DND-41 (cell line): ENCODE data around the gene TBC1D20.

ENCODE experiments used
- ATAC-seq: fragments of 200-7000 bp; cut with Tn5 transposase; 3 replicates; pipeline ENCODE4 v1.9.1; 2021; ENCODE audit warnings: low read depth; ENCODE audit not compliant: insufficient read depth
- DNase-seq: peaks from one replicate; pipeline ENCODE4 v3.0.0-alpha.2; 2020
- H2AFZ ChIP-seq: 2 replicates; pipeline ENCODE4 v1.6.0; 2012; ENCODE audit warnings: low read depth, low read length
- H3K27ac ChIP-seq: 2 replicates; pipeline ENCODE4 v1.5.1; 2012; ENCODE audit warnings: low read length, inconsistent platforms
- H3K27me3 ChIP-seq: fragments of 200-600 bp; sonication (generic); 2 replicates; pipeline ENCODE4 v1.6.0; 2012; ENCODE audit warnings: low read length, mild to moderate bottlenecking, inconsistent platforms; ENCODE audit not compliant: insufficient read depth, poor library complexity
- H3K36me3 ChIP-seq: 2 replicates; pipeline ENCODE4 v1.5.1; 2012; ENCODE audit warnings: low read length, inconsistent platforms; ENCODE audit not compliant: insufficient read depth
- H3K4me1 ChIP-seq: 2 replicates; pipeline ENCODE4 v1.5.1; 2012; ENCODE audit warnings: mild to moderate bottlenecking, low read length; ENCODE audit not compliant: insufficient read depth
- H3K4me2 ChIP-seq: 2 replicates; pipeline ENCODE4 v1.6.0; 2012; ENCODE audit warnings: mild to moderate bottlenecking, moderate library complexity, low read length, inconsistent platforms; ENCODE audit not compliant: insufficient read depth
- H3K4me3 ChIP-seq, 2 experiments: fragments of 200-600 bp in 1 of 2; shearing (Covaris generic) in 1 of 2; 2 replicates each; pipeline ENCODE4 v1.5.1; 2012 to 2016; ENCODE audit warnings: inconsistent platforms in 2 of 2, low read length in 2 of 2, mild to moderate bottlenecking in 2 of 2, low read depth in 1 of 2, moderate library complexity in 1 of 2
- H3K79me2 ChIP-seq: 2 replicates; pipeline ENCODE4 v1.6.0; 2012; ENCODE audit warnings: low read length, inconsistent platforms; ENCODE audit not compliant: insufficient read depth
- H3K9ac ChIP-seq: 2 replicates; pipeline ENCODE4 v1.6.0; 2012; ENCODE audit warnings: low read depth, mild to moderate bottlenecking, inconsistent platforms, low read length, moderate library complexity
- H3K9me3 ChIP-seq: 2 replicates; pipeline ENCODE4 v1.5.1; 2012; ENCODE audit warnings: low read length, moderate library complexity, mild to moderate bottlenecking, inconsistent platforms; ENCODE audit not compliant: insufficient read depth, severe bottlenecking
- H4K20me1 ChIP-seq: 2 replicates; pipeline ENCODE4 v1.6.0; 2012; ENCODE audit warnings: low read length; ENCODE audit not compliant: insufficient read depth
- CTCF ChIP-seq: IDR thresholded peaks from 2 replicates; pipeline ENCODE4 v1.5.1; 2012; ENCODE audit warnings: borderline replicate concordance, low read length, moderate library complexity, mild to moderate bottlenecking; ENCODE audit not compliant: poor library complexity, severe bottlenecking; ENCODE audit errors: extremely low read depth
- EZH2 ChIP-seq: IDR thresholded peaks from 3 replicates; pipeline ENCODE4 v1.6.1; 2012; ENCODE audit warnings: borderline replicate concordance, low read depth, mild to moderate bottlenecking, moderate library complexity, low read length, inconsistent platforms; ENCODE audit not compliant: severe bottlenecking

TBC1D20 gene

GRCh38 chr20:433300-433975, 28.9 kb downstream of the TBC1D20 start:
- peaks cover 86% of the 10 kb centered on the region for H3K36me3 ChIP-seq
- DNase-seq (no peak), ATAC-seq (no peak)
- H3K27ac ChIP-seq: no peak overlapping the region
- TF ChIP-seq CTCF (no peak), EZH2 (no peak)
- no peaks in the 10 kb centered on the region for H3K79me2 ChIP-seq
- no peaks in the 10 kb centered on the region for H3K9me3 ChIP-seq
- H4K20me1 ChIP-seq: peaks cover 24% of the 10 kb centered on the region
- peaks cover 15% of the 10 kb centered on the region for H3K4me1 ChIP-seq
- no peak overlapping the region for H2AFZ ChIP-seq
- no peak overlapping the region for H3K9ac ChIP-seq
- no peak overlapping the region for H3K4me3 ChIP-seq
- H3K4me2 ChIP-seq: no peak overlapping the region
- no peaks in the 10 kb centered on the region for H3K27me3 ChIP-seq

- Histone ChIP-seq H3K4me3 (no peak overlapping the region), H3K9ac (no peak overlapping the region), H3K27me3 (no peaks in the 10 kb centered on the region), H3K4me2 (no peak overlapping the region), H3K9me3 (no peaks in the 10 kb centered on the region), H4K20me1 (peaks cover 18% of the 10 kb centered on the region), H2AFZ (no peak overlapping the region), H3K4me1 (peaks cover 9% of the 10 kb centered on the region), H3K27ac (no peak overlapping the region; the same call in 1 of the 2 replicates), H3K79me2 (no peaks in the 10 kb centered on the region), H3K36me3 (peaks cover 89% of the 10 kb centered on the region)
- ATAC-seq (no peak), DNase-seq (no peak)
- TF ChIP-seq CTCF: no peak
- TF ChIP-seq EZH2: no peak
These were observed 29.5 kb downstream of the TBC1D20 start for GRCh38 chr20:432677-433299.

- Histone ChIP-seq H3K9ac (no peak overlapping the region), H2AFZ (no peak overlapping the region), H3K27ac (no peak overlapping the region), H3K27me3 (no peaks in the 10 kb centered on the region), H3K4me1 (peaks cover 3% of the 10 kb centered on the region), H3K9me3 (no peaks in the 10 kb centered on the region), H3K79me2 (no peaks in the 10 kb centered on the region), H4K20me1 (peaks cover 14% of the 10 kb centered on the region; the same call in 1 of the 2 replicates), H3K4me3 (no peak overlapping the region), H3K4me2 (no peak overlapping the region), H3K36me3 (peaks cover 89% of the 10 kb centered on the region)
- DNase-seq: no peak
- peak; percentile 13; the same call in 1 of the 3 replicates for ATAC-seq
- TF ChIP-seq EZH2: no peak
- no peak for TF ChIP-seq CTCF
These were observed 30.1 kb downstream of the TBC1D20 start for GRCh38 chr20:432208-432607.
